BLaER1 treated with 17β-estradiol and CSF1 and Interleukin-3, amounts not matched to agents 10 nM and 100 nM (cell line): Measurements from ENCODE around the gene OR1S2.

Experiments
- H3K27ac ChIP-seq, 11 experiments: shearing (Covaris generic); formaldehyde crosslinking; 2 replicates each; pipeline ENCODE4 v1.8.1; 2022
- H3K27me3 ChIP-seq, 11 experiments: shearing (Covaris generic); formaldehyde crosslinking; 2 replicates each; pipeline ENCODE4 v1.8.1; 2022
- H3K36me3 ChIP-seq, 11 experiments: shearing (Covaris generic); formaldehyde crosslinking; 2 replicates each; pipeline ENCODE4 v1.8.1; 2022
- H3K4me1 ChIP-seq, 10 experiments: shearing (Covaris generic); formaldehyde crosslinking; 2 replicates each; pipeline ENCODE4 v1.8.1; 2022
- H3K4me2 ChIP-seq, 11 experiments: shearing (Covaris generic); formaldehyde crosslinking; 2 replicates each; pipeline ENCODE4 v1.8.1; 2022
- H3K4me3 ChIP-seq, 10 experiments: shearing (Covaris generic); formaldehyde crosslinking; 2 replicates each; pipeline ENCODE4 v1.8.1; 2022
- H3K9ac ChIP-seq, 11 experiments: shearing (Covaris generic); formaldehyde crosslinking; 2 replicates each; pipeline ENCODE4 v1.8.1; 2022
- H3K9me3 ChIP-seq, 11 experiments: shearing (Covaris generic); formaldehyde crosslinking; replicated peaks in 1 of 11; 2 replicates each; pipeline ENCODE4 v1.8.1; 2022
- H4K20me1 ChIP-seq, 11 experiments: shearing (Covaris generic); formaldehyde crosslinking; 2 replicates each; pipeline ENCODE4 v1.8.1; 2022
- Cebpa-rat ChIP-seq, 11 experiments: shearing (Covaris generic); IDR thresholded peaks; 2 replicates each; pipeline ENCODE4 v1.8.1; 2022

OR1S2 gene

GRCh38 chr11:58188770-58189169 lies 15.2 kb downstream of the OR1S2 start, which contains the start of gene OR9Q2:
OR9Q2 (plus strand) TSS chr11:58189070; CDS start chr11:58190491, 1,421 bp downstream.
- Histone ChIP-seq H3K9ac (no peak within 1 kb of the TSS), H3K4me1 (no peaks in the 10 kb centered on the region), H3K27me3 (no peaks in the 10 kb centered on the region), H3K27ac (no peak within 1 kb of the TSS), H3K36me3 (no peaks in the 10 kb centered on the region), H3K4me3 (no peak within 1 kb of the TSS), H3K4me2 (no peak within 1 kb of the TSS), H4K20me1 (no peaks in the 10 kb centered on the region), H3K9me3 (no peaks in the 10 kb centered on the region)
- TF ChIP-seq Cebpa-rat (IDR thresholded peaks at IDR 0.05), result no peak

- Histone ChIP-seq H3K9me3 (no peaks in the 10 kb centered on the region), H3K36me3 (no peaks in the 10 kb centered on the region), H3K27me3 (no peaks in the 10 kb centered on the region), H3K27ac (no peak overlapping the region), H3K4me2 (no peak overlapping the region), H3K9ac (no peak overlapping the region), H4K20me1 (no peaks in the 10 kb centered on the region), H3K4me3 (no peak overlapping the region), H3K4me1 (no peaks in the 10 kb centered on the region)
- TF ChIP-seq Cebpa-rat (IDR thresholded peaks at IDR 0.05), result no peak
These were observed 17.0 kb downstream of the OR1S2 start for GRCh38 chr11:58186938-58187337.

GRCh38 chr11:58179648-58180047 lies 24.3 kb downstream of the OR1S2 start:
- no peak overlapping the region for H3K27ac ChIP-seq
- H3K4me3 ChIP-seq, result no peak overlapping the region
- H4K20me1 ChIP-seq, result no peaks in the 10 kb centered on the region
- TF ChIP-seq Cebpa-rat (IDR thresholded peaks at IDR 0.05), result no peak
- H3K9me3 ChIP-seq, result no peaks in the 10 kb centered on the region
- H3K27me3 ChIP-seq, result no peaks in the 10 kb centered on the region
- no peaks in the 10 kb centered on the region for H3K36me3 ChIP-seq
- no peak overlapping the region for H3K4me2 ChIP-seq
- no peaks in the 10 kb centered on the region for H3K4me1 ChIP-seq
- H3K9ac ChIP-seq, result no peak overlapping the region

- H3K36me3 ChIP-seq, result no peaks in the 10 kb centered on the region
- H3K27me3 ChIP-seq, result no peaks in the 10 kb centered on the region
- no peaks in the 10 kb centered on the region for H3K4me1 ChIP-seq
- no peak overlapping the region for H3K4me3 ChIP-seq
- no peak overlapping the region for H3K27ac ChIP-seq
- no peak overlapping the region for H3K9ac ChIP-seq
- H3K4me2 ChIP-seq, result no peak overlapping the region
- no peak for TF ChIP-seq Cebpa-rat (IDR thresholded peaks at IDR 0.05)
- H3K9me3 ChIP-seq, result no peaks in the 10 kb centered on the region; a peak in 1 of 22 replicates
- no peaks in the 10 kb centered on the region for H4K20me1 ChIP-seq
These were observed 25.5 kb downstream of the OR1S2 start for GRCh38 chr11:58178444-58178843.

DNA sequence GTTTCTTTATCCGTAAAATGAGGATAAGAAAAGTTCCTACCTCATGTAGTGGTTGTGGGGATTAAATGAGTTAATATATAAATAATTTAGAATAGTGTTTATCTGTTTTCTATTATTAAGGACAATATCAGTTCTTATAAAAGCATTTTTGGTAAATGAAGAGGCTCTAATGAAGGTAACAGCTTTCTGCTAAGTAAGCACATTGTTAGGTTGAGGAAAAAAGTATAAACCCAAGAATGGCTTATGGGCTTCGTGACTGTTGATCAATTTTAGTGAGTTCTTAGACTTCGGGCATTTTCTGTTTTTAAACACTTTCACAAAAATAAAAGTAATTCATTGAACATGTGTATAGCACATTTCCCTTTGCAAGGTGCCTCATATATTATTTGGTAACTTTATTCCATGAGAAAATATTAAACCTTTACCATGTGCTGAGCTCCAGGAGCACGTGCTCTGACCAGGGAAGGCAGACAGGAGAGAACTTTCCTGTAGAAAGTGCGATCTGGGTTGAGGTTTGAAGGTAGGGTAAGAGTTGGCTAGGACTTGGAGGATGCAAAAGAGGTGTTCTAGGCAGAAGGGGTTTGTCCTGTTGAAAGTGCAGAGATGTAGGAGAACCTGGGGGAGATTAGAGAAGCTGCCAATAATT lies 26.4 kb downstream of the OR1S2 start:
- H3K4me2 ChIP-seq, result no peak overlapping the region
- no peaks in the 10 kb centered on the region; a peak in 1 of 22 replicates for H3K9me3 ChIP-seq
- H3K9ac ChIP-seq, result no peak overlapping the region
- no peak overlapping the region for H3K27ac ChIP-seq
- H3K36me3 ChIP-seq, result no peaks in the 10 kb centered on the region
- no peak overlapping the region for H3K4me3 ChIP-seq
- TF ChIP-seq Cebpa-rat (IDR thresholded peaks at IDR 0.05), result no peak
- H3K4me1 ChIP-seq, result no peaks in the 10 kb centered on the region
- H4K20me1 ChIP-seq, result no peaks in the 10 kb centered on the region
- no peaks in the 10 kb centered on the region for H3K27me3 ChIP-seq

GRCh38 chr11:58165504-58166106 lies 38.3 kb downstream of the OR1S2 start:
- Histone ChIP-seq H3K9me3 (peaks cover 0 to 4% (median 0%) of the 10 kb centered on the region in 11 experiments; a peak in 1 of 22 replicates), H3K4me1 (no peaks in the 10 kb centered on the region)
- no peak for TF ChIP-seq Cebpa-rat (IDR thresholded peaks at IDR 0.05)

GRCh38 chr11:58164990-58165389 lies 39.0 kb downstream of the OR1S2 start:
- H3K27ac ChIP-seq, result no peak overlapping the region
- H3K36me3 ChIP-seq, result no peaks in the 10 kb centered on the region

More at GRCh38 chr11:58165504-58166106, 38.3 kb downstream of the OR1S2 start:
- H3K36me3 ChIP-seq, result no peaks in the 10 kb centered on the region
- no peaks in the 10 kb centered on the region for H4K20me1 ChIP-seq
- H3K4me3 ChIP-seq, result no peak overlapping the region
- no peak overlapping the region for H3K9ac ChIP-seq
- H3K27ac ChIP-seq, result no peak overlapping the region
- no peaks in the 10 kb centered on the region for H3K27me3 ChIP-seq
- no peak overlapping the region for H3K4me2 ChIP-seq

GRCh38 chr11:58164389-58164788 lies 39.6 kb downstream of the OR1S2 start:
- Histone ChIP-seq H3K36me3 (no peaks in the 10 kb centered on the region), H3K27ac (no peak overlapping the region), H3K9ac (no peak overlapping the region), H3K27me3 (no peaks in the 10 kb centered on the region), H3K4me1 (peaks cover 0 to 2% (median 0%) of the 10 kb centered on the region in 10 experiments; a peak in 1 of 20 replicates), H3K4me3 (no peak overlapping the region), H3K4me2 (no peak overlapping the region), H3K9me3 (no peaks in the 10 kb centered on the region), H4K20me1 (no peaks in the 10 kb centered on the region)
- TF ChIP-seq Cebpa-rat (IDR thresholded peaks at IDR 0.05), result no peak

More at GRCh38 chr11:58164990-58165389, 39.0 kb downstream of the OR1S2 start:
- Histone ChIP-seq H3K9me3 (no peaks in the 10 kb centered on the region), H3K4me3 (no peak overlapping the region), H3K27me3 (no peaks in the 10 kb centered on the region), H3K9ac (no peak overlapping the region), H3K4me1 (no peaks in the 10 kb centered on the region), H3K4me2 (no peak overlapping the region), H4K20me1 (no peaks in the 10 kb centered on the region)
- TF ChIP-seq Cebpa-rat (IDR thresholded peaks at IDR 0.05), result no peak
